WTC11 (cell line): ENCODE measurements around the gene BOLA3. TPM values are rescaled to one million over a fixed set of nuclear protein-coding genes. Genes with fewer than 3 reads are reported as not detected.

ENCODE experiments used
- ATAC-seq: fragments of 200-7000 bp; cut with Tn5 transposase; 2 replicates; pipeline ENCODE4 v1.10.0; 2021; ENCODE audit warnings: mild to moderate bottlenecking, moderate library complexity
- CTCF ChIA-PET: fragments of 300-600 bp; sonication (Branson Sonifier 250); formaldehyde crosslinking; loops from one replicate; lab custom pipeline; 2021; ENCODE audit warnings: antibody characterized with exemption; lab: Charles Lee
- POLR2A ChIA-PET: fragments of 350-600 bp; sonication (Branson Sonifier 250); formaldehyde crosslinking; loops from one replicate; lab custom pipeline; 2021; ENCODE audit warnings: antibody characterized with exemption; lab: Charles Lee
- DNase-seq: peaks from one replicate; pipeline ENCODE4 v3.0.0; 2021; ENCODE audit warnings: low spot score
- H3K27ac Mint-ChIP-seq: 2 replicates; pipeline ENCODE4 v1.8.0; 2021; ENCODE audit warnings: mixed read lengths
- H3K27me3 Mint-ChIP-seq: 2 replicates; pipeline ENCODE4 v1.8.0; 2021; ENCODE audit warnings: low read depth, mild to moderate bottlenecking, moderate library complexity, mixed read lengths
- H3K36me3 Mint-ChIP-seq: 2 replicates; pipeline ENCODE4 v1.8.0; 2021; ENCODE audit warnings: mixed read lengths
- H3K4me1 Mint-ChIP-seq: 2 replicates; pipeline ENCODE4 v1.8.0; 2022; ENCODE audit warnings: mixed read lengths
- H3K4me3 Mint-ChIP-seq: 2 replicates; pipeline ENCODE4 v1.8.0; 2021; ENCODE audit warnings: mild to moderate bottlenecking, moderate library complexity, mixed read lengths
- H3K9me3 Mint-ChIP-seq: 2 replicates; pipeline ENCODE4 v1.8.0; 2021; ENCODE audit warnings: mixed read lengths
- AR ChIP-seq: fragments of 250-450 bp; sonication (Bioruptor Pico); IDR thresholded peaks from 2 replicates; pipeline ENCODE4 v1.9.0; 2021; ENCODE audit warnings: mild to moderate bottlenecking
- CBFB ChIP-seq: sonication (generic); formaldehyde crosslinking; IDR thresholded peaks from 2 replicates; pipeline ENCODE4 v1.8.1; 2022; ENCODE audit warnings: mild to moderate bottlenecking, low read depth, missing genetic modification reagents
- E2F5 ChIP-seq: sonication (generic); formaldehyde crosslinking; IDR thresholded peaks from 2 replicates; pipeline ENCODE4 v1.8.1; 2022; ENCODE audit warnings: mild to moderate bottlenecking, moderate library complexity, missing genetic modification reagents
- ELF4 ChIP-seq: sonication (generic); formaldehyde crosslinking; IDR thresholded peaks from 2 replicates; pipeline ENCODE4 v1.8.1; 2022; ENCODE audit warnings: low read depth, mild to moderate bottlenecking, moderate library complexity, missing genetic modification reagents
- GABPB1 ChIP-seq: sonication (generic); formaldehyde crosslinking; IDR thresholded peaks from 2 replicates; pipeline ENCODE4 v1.8.1; 2023; ENCODE audit warnings: mild to moderate bottlenecking, missing genetic modification reagents
- GTF2I ChIP-seq: fragments of 250-450 bp; sonication (Bioruptor Pico); conservative IDR thresholded peaks from 2 replicates; pipeline ENCODE4 v1.4.0; 2021; ENCODE audit warnings: mild to moderate bottlenecking
- OVOL2 ChIP-seq: fragments of 250-450 bp; sonication (Bioruptor Pico); IDR thresholded peaks from 2 replicates; pipeline ENCODE4 v1.9.0; 2021; ENCODE audit warnings: mild to moderate bottlenecking, borderline replicate concordance
- PRRX2 ChIP-seq: fragments of 250-450 bp; sonication (Bioruptor Pico); IDR thresholded peaks from 2 replicates; pipeline ENCODE4 v1.8.0; 2021; ENCODE audit warnings: mild to moderate bottlenecking
- SMAD3 ChIP-seq: sonication (generic); formaldehyde crosslinking; IDR thresholded peaks from 2 replicates; pipeline ENCODE4 v1.8.0; 2022; ENCODE audit warnings: missing genetic modification reagents, mild to moderate bottlenecking, borderline replicate concordance
- SMAD4 ChIP-seq: sonication (generic); formaldehyde crosslinking; IDR thresholded peaks from 2 replicates; pipeline ENCODE4 v1.8.0; 2022; ENCODE audit warnings: mild to moderate bottlenecking, missing genetic modification reagents
- SP1 ChIP-seq: sonication (generic); formaldehyde crosslinking; conservative IDR thresholded peaks from 2 replicates; pipeline ENCODE4 v1.8.1; 2022; ENCODE audit warnings: missing genetic modification reagents
- ZNF121 ChIP-seq: sonication (generic); formaldehyde crosslinking; IDR thresholded peaks from 2 replicates; pipeline ENCODE4 v1.8.0; 2023; ENCODE audit warnings: missing genetic modification reagents
- ZNF138 ChIP-seq: sonication (generic); formaldehyde crosslinking; conservative IDR thresholded peaks from 2 replicates; pipeline ENCODE4 v1.8.1; 2022; ENCODE audit warnings: mild to moderate bottlenecking, moderate library complexity, missing genetic modification reagents
- ZNF219 ChIP-seq: sonication (generic); formaldehyde crosslinking; IDR thresholded peaks from 2 replicates; pipeline ENCODE4 v1.8.0; 2023; ENCODE audit warnings: missing genetic modification reagents, mild to moderate bottlenecking, borderline replicate concordance
- ZNF281 ChIP-seq: sonication (generic); formaldehyde crosslinking; IDR thresholded peaks from 2 replicates; pipeline ENCODE4 v1.8.0; 2023; ENCODE audit warnings: mild to moderate bottlenecking, missing genetic modification reagents
- ZNF416 ChIP-seq: fragments of 250-450 bp; sonication (Bioruptor Pico); IDR thresholded peaks from 2 replicates; pipeline ENCODE4 v1.9.0; 2021; ENCODE audit warnings: mild to moderate bottlenecking, inconsistent platforms
- ZNF425 ChIP-seq: fragments of 250-450 bp; sonication (Bioruptor Pico); conservative IDR thresholded peaks from 2 replicates; pipeline ENCODE4 v1.9.0; 2021; ENCODE audit warnings: mild to moderate bottlenecking
- ZNF512 ChIP-seq: sonication (generic); formaldehyde crosslinking; IDR thresholded peaks from 2 replicates; pipeline ENCODE4 v1.8.1; 2022; ENCODE audit warnings: missing genetic modification reagents, borderline replicate concordance
- ZNF532 ChIP-seq: fragments of 250-450 bp; sonication (Bioruptor Pico); IDR thresholded peaks from 2 replicates; pipeline ENCODE4 v1.9.0; 2021; ENCODE audit warnings: mild to moderate bottlenecking, borderline replicate concordance
- total RNA-seq: library from RNA; stranded (reverse); gene quantifications from 3 replicates; pipeline ENCODE4 v1.2.3, GENCODE V29; 2021

Gene BOLA3
- total RNA-seq, 1 experiment from 2014 or later: 58.2 TPM

GRCh38 chr2:74104839-74105238, 42.9 kb downstream of the BOLA3 start (continued):
- no peak for TF ChIP-seq PRRX2 (CRISPR knock-in tag)
- TF ChIP-seq, all 79 proteins: peak for 0

- H3K27ac Mint-ChIP-seq: no peak overlapping the region
- POLR2A ChIA-PET: no interaction called here
- no peaks in the 10 kb centered on the region for H3K27me3 Mint-ChIP-seq
- CTCF ChIA-PET: interaction anchor here (1.0 to 1.5 kb wide), 2 partner anchors 17 to 196 kb away, joined by 6 to 7 read pairs; no protein-coding TSS in a partner anchor
- ATAC-seq: no peak
- H3K36me3 Mint-ChIP-seq: peaks cover 19% of the 10 kb centered on the region
- TF ChIP-seq ZNF532 (no peak), GABPB1 (CRISPR knock-in tag) (no peak), AR (CRISPR knock-in tag) (no peak), ZNF219 (CRISPR knock-in tag) (no peak), E2F5 (CRISPR knock-in tag) (no peak), GTF2I (CRISPR knock-in tag) (no peak), ZNF121 (no peak), ZNF512 (no peak), SMAD3 (CRISPR knock-in tag) (no peak), SMAD4 (CRISPR knock-in tag) (no peak), OVOL2 (CRISPR knock-in tag) (no peak)
- TF ChIP-seq, all 79 proteins: peak for 0
- no peak for DNase-seq
- Mint-ChIP-seq H3K9me3 (no peaks in the 10 kb centered on the region), H3K4me1 (peaks cover 25% of the 10 kb centered on the region), H3K4me3 (no peak overlapping the region)
These were observed 43.9 kb downstream of the BOLA3 start for GRCh38 chr2:74103763-74104162.

GRCh38 chr2:74102516-74102915, 45.2 kb downstream of the BOLA3 start:
- DNase-seq: no peak
- ChIA-PET POLR2A (no interaction called here), CTCF (no interaction called here)
- no peak overlapping the region for H3K4me3 Mint-ChIP-seq
- no peak overlapping the region for H3K27ac Mint-ChIP-seq
- peaks cover 19% of the 10 kb centered on the region for H3K36me3 Mint-ChIP-seq
- H3K27me3 Mint-ChIP-seq: no peaks in the 10 kb centered on the region
- H3K4me1 Mint-ChIP-seq: peaks cover 16% of the 10 kb centered on the region
- no peak for ATAC-seq
- H3K9me3 Mint-ChIP-seq: no peaks in the 10 kb centered on the region
- TF ChIP-seq SP1 (no peak), PRRX2 (CRISPR knock-in tag) (no peak), ELF4 (CRISPR knock-in tag) (no peak), ZNF416 (CRISPR knock-in tag) (no peak), ZNF281 (CRISPR knock-in tag) (no peak), CBFB (CRISPR knock-in tag) (no peak), ZNF425 (CRISPR knock-in tag) (no peak), SMAD3 (CRISPR knock-in tag) (no peak), ZNF138 (no peak)
